Dedifferentiated amniotic fluid mesenchymal stem cell (primary cell): Measurements from ENCODE around the gene WDR89.
"Not testable (repeated sequence)": the region's sequence is repeated elsewhere in the genome, so short reads cannot be mapped to it uniquely, and the experiment has no call there.

Experiments
- DNase-seq: peaks from one replicate; pipeline ENCODE4 v3.0.0-alpha.2; 2016; ENCODE audit errors: extremely low spot score

Gene WDR89, protein sequence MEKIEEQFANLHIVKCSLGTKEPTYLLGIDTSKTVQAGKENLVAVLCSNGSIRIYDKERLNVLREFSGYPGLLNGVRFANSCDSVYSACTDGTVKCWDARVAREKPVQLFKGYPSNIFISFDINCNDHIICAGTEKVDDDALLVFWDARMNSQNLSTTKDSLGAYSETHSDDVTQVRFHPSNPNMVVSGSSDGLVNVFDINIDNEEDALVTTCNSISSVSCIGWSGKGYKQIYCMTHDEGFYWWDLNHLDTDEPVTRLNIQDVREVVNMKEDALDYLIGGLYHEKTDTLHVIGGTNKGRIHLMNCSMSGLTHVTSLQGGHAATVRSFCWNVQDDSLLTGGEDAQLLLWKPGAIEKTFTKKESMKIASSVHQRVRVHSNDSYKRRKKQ

DNA sequence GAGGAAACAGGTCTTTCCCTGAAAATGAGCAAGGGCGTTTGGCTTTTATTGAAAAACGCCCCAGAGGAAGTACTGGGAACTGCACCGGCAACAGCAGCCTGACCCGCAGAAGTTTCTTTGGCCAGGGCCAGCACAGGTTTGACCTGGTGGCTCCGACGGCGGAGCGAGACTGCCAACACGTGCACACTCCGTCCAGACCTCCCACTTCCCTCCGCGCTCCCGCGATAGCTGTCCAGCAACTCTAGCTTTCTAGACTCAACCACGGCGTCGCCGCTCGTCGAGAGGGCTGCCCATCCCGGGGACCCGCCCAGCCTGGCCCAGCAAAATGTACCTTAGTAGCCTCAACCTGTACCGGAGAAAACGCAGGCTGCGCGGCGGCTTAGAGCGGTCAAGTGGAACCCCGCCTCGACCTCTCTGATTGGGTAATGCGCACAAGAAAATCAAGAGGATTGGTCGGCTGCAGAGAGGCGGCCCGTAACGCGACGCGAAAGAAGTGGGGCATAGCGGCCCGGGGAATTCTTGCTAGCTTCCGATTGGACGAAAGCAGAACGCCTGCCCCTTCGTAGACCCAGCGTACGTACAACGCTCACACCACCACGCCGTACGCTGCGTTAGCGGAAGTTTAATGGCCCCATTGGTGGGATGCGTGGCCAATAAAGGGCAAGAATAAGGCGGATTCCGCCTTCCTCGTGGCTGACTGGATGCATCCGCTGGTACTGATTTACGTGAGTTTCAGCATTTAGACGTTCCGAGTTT is at the start of gene WDR89:
WDR89 (minus strand) TSS at position 399 of the 756 bp plus-strand sequence. CDS start 41,929 bp downstream, outside the sequence.
- peak; percentile 100 for DNase-seq

DNA sequence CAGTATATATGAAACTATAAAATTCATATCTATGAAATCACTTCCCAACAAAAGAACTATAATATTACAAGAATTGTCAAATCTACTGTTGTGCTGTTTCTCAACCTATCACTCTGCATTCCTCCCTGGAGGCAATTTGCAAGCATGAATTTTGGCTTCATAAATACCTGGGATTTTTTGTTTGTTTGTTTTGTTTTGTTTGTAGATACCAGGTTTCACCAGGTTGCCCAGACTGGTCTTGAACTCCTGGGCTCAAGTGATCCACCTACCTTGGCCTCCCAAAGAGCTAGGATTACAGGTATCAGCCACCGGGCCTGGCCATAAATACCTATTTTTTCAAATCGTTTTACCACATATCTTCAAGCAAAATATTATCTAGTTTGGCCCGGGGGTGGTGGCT is 47.5 kb upstream of the WDR89 start:
- no peak for DNase-seq

DNA sequence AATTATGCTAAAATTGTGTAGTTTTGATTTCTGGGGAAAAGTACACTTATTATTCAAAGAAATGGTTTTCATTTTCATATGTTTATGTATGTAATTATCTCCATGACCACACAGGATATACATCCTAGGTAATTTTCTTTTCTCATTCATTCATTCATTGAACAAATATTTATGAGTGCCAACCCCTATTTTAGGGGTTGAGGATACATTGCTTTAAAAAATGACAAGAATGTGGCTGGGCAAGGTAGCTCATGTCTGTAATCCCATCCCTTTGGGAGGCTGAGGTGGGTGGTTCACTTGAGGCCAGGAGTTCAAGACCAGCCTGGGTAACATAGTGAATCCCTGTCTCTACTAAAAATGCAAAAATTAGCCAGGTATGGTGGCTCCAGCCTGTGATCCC is 45.3 kb upstream of the WDR89 start:
- no peak for DNase-seq

DNA sequence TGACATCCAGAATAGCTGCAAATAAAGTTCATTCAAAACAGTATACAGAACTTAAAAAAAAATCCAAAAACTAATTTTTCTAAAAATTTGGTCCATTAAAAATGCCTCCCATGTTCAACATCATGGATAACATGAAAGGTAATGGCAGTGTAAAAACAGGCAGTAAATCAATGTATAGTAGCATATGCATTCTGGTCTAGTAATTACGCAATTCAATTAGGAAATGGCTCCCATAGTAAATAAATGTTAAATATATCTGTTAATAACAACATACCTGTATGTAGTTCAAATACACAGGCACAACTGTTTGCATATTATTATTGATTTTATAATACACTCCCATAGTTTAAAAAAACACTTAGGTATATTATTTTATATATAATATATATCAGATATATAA is 43.7 kb upstream of the WDR89 start:
- DNase-seq, result no peak

DNA sequence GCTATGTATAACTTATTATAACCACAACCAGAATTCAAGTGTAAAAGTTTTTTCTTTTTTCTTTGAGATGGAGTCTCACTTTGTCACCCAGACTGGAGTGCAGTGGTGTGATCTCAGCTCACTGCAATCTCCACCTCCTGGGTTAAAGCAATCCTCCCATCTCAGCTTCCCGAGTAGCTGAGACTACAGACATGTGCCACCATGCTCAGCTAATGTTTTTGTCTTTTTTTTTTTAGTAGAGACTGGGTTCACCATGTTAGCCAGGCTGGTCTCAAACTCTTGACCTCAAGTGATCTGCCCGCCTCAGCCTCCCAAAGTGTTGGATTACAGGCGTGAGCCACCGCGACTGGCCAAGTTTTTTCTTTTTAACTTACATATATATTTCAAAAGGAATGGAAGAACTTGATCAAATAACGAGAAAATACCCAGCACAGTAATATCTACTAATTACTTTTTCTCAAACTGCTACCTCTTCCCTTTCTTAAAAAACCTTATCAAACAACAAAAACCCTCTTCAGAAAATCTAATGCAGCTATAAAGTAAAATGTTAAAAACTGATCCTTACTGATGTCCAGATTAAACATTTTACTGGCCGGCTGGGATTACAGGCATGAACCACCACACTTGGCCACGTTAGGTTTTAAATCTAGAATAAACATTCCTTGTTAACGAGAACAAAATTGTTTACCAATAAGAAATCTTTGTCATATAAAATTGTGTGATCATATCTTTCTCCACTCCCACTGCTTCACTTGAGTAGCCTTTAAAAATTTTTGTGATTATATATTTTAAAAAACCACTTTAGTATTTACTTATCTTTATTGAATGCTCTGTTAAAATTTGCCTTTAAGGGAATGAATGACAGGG is 41.3 kb upstream of the WDR89 start:
- no peak for DNase-seq

DNA sequence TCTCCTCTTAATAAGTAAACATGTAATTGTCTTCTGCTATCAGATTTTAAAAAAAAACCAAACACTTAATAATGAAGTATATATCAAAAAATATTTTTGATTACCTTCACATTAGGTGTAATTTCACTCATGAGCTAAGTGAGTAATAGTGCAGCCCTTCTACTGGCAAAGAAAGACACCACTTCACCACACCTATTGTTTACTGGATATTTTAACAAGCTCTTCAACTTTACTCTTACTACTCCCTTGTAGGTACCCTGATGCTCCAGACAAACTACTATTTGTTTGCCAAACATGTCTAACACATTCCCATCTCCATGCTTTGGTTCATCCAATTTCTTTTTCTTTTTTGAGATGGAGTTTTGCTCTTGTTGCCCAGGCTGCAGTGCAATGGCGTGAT is 36.9 kb upstream of the WDR89 start:
- no peak for DNase-seq

DNA sequence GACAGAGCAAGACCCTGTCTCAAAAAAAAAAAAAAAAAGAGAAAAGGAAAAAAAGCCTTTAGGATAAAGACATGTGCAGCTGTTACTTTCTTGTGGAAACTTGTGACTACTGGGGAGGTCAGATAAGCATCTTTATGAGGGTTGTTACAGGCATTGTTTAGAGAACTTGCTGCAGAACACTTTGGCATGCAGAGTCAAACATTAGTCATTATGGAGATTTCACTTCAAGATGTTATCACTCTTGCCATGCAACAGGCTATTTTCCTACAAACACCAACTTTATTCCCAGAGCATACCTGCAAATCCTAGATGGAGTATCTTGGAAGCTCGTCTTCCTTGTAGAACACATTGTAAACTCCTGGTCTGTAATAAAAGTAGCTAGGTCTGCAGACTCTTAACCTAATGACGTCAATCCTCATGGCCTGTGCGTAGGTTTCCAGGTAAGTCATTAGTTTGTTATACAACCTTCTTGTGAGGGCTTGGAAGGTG is 36.3 kb upstream of the WDR89 start:
- DNase-seq, result no peak

DNA sequence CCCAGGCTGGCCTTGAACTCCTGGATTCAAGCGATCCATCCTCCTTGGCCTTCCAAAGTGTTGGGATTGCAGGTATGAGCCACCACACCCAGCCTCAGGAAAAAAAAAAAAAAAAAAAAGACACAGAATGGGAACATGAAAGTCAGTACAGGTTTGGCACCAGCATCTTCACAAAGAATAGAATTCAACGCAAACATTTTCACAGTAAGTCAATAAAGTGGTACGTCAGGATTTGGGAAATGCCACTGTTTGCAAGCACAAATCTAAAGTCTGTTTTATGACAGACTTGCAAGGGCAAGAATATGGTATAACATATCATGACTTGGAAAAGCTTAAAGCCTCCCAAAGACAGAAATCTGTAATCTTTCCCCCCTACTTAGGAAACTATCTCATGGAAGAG is 34.9 kb upstream of the WDR89 start:
- no peak for DNase-seq

DNA sequence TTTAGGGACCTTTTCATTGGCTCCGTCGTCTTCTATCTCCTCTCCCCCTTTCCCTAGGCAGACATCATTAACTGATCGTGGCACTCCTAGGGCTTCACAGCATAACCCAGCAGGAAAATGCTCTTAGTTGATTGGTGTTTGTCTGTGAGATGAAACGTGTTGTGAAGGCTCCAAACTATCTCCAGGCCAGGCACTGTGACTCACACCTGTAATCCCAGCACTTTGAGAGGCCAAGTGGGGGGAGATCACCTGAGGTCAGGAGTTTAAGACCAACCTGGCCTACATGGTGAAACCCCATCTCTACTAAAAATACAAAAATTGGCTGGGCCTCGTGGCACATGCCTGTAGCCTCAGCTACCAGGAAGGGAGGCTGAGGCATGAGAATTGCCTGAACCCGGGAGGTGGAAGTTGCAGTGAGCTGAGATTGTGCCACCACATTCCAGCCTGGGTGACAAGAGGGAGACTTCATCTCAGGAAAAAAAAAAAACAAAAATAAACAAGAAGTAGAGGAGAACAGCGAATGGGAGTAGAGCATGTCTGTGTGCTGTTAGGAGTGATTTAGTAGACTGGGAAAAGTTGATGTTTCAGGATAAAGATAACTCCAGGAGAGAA is 32.3 kb upstream of the WDR89 start:
- DNase-seq, result no peak

DNA sequence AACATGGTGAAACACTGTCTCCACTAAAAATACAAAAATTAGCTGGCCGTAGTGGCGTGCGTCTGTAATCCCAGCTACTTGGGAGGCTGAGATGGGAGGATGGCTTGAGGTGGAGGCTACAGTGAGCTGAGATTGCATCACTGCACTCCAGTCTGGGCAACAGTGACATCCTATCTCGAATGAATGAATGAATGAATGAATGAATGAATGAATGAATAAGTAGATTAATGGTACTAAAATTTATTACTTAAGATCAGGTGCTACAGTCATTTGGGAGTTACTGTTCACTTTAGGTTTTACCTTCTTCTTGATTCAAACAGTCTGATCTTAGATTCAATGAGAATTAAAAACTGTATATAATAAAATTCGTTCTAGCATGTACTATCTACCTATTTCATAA is 31.6 kb upstream of the WDR89 start:
- DNase-seq, result no peak

DNA sequence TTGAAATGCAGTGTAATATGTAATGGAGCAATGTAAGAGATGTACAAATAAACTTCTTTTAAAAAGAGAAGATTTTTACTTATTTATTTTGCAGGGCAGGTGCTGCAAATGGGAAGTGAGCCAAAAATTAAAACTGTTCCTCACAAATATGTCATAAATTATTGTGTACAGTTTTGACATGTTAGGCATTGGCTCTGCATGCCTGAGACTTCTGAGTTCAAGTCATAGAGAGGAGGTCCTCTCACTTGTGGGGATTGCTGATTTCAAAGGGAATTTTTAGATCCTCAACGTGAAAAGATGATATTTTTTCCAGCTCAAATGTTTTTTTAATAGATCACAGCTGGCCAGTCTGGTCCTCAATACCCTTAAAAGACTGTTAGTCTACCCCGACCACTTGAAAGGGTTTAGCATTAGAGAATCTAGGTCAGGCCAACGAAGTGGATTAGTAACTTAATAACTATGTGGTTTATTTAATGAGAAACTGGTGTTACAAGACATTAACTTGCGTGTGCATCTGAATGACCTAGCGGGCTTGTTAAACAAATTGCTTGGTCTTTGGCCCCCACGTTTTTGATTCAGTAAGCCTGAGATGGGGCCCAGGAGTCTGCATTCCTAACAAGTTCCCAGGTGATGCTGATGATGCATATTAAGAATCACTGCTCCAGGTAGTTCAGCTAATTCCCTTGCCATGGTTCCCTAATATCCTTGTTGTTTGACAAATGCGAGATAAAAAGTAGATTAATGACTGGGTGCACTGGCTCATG is 30.9 kb upstream of the WDR89 start:
- DNase-seq, result no peak

DNA sequence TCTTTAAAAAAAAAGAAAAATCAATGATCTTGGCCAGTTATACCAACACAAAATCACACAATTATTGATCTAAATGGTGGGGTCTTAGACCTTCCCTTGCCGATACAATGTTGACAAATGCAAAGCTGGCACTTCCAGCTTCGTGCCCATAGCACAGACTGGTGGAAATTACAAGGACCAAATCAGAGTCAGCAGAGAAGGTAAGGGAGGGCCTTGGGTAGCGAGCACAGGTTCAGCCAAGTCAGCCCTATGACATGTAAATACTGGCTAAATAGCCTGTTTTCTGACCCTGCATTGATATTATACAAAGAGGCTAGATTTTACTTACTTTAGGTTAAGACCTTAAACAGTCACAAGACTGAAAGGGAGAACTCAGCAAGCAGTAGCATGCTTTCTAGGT is 30.3 kb upstream of the WDR89 start:
- DNase-seq, result no peak

DNA sequence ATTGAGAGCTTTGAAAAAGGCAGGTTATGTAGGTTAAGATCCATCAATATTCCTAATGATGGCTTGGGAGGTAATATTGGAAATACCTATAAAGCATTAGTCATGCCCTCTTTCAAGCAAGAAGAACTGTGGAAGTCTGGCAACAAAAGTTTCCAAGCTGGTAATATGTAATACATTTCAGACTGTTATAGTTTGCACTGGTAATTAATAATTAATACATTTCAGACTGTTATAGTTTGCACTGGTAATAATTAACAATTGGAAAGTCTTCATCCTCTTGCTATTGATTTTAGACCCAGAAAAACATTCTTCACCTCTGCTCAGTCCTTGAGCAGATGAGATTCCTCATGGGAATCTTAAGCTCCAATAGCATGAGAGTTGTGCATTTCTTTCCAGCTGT is 29.0 kb upstream of the WDR89 start:
- no peak for DNase-seq

DNA sequence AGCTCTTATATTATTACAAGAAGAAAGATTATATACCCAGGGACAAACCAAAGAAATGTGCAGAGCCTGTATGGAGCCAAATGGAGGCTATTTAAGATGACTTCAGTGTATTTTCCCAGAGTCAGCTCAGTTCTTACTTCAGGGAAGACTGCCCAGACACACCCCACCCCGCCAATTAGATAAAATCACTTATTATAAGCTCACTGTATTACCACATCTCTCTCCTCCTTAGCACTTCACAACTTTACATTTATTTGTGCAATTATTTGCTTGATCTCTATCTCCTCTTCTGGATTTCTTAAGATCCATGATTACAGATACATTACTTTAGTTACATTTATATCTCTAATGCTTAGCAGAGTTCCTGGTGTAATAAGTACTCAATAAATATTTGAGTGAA is 24.7 kb upstream of the WDR89 start:
- DNase-seq, result no peak

DNA sequence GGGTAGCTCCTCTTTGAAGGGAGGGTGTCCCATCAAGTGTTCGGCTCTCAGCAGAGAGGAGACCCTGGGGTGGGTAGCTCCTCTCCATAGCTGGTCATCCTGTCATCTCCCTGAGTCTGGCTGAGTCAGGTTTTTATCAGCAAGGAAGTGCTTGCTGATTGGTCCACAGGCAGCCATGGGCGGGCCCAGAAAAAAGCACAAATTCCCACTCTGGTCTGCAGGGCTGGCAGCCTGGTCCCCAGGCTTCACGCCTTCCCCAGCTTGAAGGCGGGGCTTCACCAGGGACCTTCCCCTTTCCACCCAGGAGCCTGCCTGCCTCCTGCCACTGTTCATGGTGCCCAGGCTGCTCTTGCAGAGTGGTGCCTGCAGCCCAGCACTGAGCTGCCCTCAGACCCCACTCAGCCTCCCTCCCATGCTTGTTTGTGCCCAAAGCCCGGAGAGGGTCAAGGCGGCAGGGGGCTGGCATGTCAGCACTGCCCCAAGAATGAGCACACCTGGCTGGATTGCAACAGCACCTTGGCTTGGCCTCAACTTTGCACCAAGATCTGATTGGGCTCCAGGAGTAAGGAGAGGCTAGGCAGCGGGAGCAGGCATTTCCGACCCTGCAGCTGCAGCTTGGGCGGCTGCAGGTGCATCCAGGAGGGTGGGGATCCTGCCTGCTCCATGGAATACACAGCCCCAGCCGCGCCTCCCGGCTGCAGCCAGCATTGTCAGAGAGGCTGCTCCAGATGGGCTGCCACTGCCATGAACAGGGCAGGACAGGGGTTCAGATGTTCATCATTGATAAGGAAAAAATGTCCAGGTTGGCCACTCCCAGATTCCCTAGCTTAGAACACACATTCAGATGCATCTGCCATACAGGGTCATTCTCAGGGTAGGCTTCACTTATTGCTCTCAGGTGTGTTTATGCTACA is 22.0 kb upstream of the WDR89 start:
- no peak for DNase-seq

DNA sequence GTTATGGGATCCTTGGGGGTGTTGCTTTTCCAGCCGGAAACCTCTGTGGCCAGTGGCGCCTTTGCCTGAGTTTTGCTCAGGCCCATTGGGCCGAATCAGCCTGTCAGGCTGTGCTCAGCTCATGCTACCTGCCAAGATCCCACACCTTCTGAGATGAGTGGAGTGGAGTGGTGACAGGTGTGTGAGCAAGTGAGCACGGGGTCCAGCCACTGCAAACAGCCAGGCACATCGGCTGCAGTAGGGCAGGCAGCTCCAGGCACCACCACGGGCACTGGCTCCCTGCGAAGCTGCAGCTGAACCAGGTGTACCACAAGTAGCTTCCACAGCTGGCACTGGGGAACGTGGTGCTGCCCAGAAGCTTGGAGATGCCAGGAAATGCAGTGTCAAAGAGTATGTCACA is 21.1 kb upstream of the WDR89 start:
- no peak for DNase-seq

DNA sequence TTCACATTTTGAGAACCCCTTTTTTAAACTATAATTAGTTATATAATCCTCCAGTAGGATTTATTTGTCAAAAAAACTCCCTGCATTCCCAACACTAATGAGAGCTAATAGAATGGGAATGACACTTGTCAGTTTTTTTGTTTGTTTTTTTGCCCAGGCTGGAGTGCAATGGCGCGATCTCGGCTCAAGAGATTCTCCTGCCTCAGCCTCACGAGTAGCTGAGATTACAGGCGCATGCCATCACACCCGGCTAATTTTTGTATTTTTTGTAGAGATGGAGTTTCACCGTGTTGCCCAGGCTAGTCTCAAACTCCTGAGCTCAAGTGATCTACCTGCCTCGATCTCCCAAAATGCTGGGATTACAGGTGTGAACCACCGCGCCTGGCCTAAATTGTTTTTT is 20.2 kb upstream of the WDR89 start:
- not testable (repeated sequence) for DNase-seq

DNA sequence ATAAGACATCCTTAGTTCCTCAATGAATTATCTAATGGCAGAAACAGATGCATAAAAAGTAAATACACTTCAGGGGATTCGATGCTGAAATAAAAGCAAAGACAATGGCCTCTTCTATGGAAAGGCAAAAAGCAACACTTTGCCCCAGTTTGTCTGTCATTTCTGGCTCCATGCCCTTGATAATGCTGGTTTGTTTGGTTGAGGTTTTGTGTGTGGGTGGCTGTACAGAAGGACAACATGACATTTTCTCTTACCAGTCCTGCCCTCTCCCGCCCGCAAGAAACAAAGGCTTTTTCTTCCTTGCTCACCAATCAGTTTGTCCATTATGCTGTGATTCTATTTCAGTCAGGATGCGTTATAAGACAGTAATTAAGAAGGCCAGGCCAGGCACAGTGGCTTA is 18.1 kb upstream of the WDR89 start:
- DNase-seq, result no peak

DNA sequence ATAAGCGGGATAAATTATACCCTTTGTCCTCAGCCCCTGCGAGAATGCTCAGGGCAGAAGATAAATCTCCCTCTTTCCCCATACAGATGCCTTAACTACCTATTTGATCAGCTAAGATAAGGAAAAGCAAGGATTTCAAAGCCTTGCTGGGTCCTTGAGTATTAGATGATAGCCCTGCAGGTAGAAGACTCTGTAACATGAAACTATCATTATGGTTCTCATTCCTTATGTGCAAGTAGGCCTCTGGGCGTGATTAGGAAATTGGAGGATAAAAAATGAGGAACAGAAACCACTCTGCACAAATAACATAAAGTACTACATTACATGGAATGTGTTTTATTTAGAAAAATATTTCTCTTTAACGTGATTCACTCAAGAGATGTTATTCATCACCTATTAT is 14.5 kb upstream of the WDR89 start:
- no peak for DNase-seq

DNA sequence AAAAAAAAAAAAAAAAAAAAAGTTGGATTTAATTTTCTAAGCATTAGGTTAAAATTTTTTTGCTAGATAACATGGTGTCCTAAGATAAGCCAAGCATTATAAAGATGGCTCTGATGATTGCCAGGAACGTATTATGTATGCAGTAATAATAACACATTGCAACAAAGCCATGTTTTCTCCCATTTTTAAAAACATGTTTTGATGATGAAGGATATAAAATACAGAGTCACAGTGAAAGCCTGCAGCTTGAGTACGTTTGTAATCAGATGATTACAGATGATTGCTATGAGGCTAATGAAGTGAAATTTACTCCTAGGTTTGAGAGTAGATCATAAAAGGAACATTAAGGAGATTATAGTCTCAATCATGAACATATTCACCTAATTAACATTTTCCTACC is 13.3 kb upstream of the WDR89 start:
- DNase-seq, result no peak
